ENCODE measurements around the gene COL25A1. TPM values are rescaled to one million over a fixed set of nuclear protein-coding genes. Genes with fewer than 3 reads are reported as not detected.

COL25A1 gene
- total RNA-seq, 1 experiment from 2014 or later, result not detected

- no peak overlapping the region for H3K4me3 ChIP-seq (replicated peaks in 1 of 2; ENCODE audit: low read depth in 1 of 2, low read length in 2 of 2)
- DNase-seq (ENCODE audit: low read depth, low spot score), result no peak
- 0 out of 2 replicates have a peak, but pooled peaks cover 6% of the 10 kb centered on the region for H3K27me3 ChIP-seq (ENCODE audit: insufficient read depth, low read length)
- no peaks in the 10 kb centered on the region for H3K4me1 ChIP-seq (ENCODE audit: control insufficient read depth in 1 of 2, insufficient read depth in 2 of 2, low read length in 2 of 2)
- no peaks in the 10 kb centered on the region for H3K9me2 ChIP-seq (ENCODE audit: insufficient read depth)
- H3K9me3 ChIP-seq (ENCODE audit: control insufficient read depth in 1 of 2, insufficient read depth in 1 of 2, low read depth in 1 of 2, low read length in 2 of 2), result no peaks in the 10 kb centered on the region
- no peaks in the 10 kb centered on the region for H3K36me3 ChIP-seq (ENCODE audit: control insufficient read depth in 1 of 2, insufficient read depth in 2 of 2, low read length in 2 of 2)
- no peaks in the 10 kb centered on the region for H3K79me2 ChIP-seq (ENCODE audit: insufficient read depth, low read length)
- no peak overlapping the region for H3K27ac ChIP-seq (ENCODE audit: low read depth, low read length)
- H4K20me1 ChIP-seq (ENCODE audit: insufficient read depth), result no peaks in the 10 kb centered on the region
- no peak overlapping the region for H3K9ac ChIP-seq (ENCODE audit: low read length)
- H3K4me2 ChIP-seq (ENCODE audit: low read length), result no peak overlapping the region
- ATAC-seq, result no peak
- H2AFZ ChIP-seq (ENCODE audit: low read depth, low read length, poor library complexity, severe bottlenecking), result no peak overlapping the region
- TF ChIP-seq SP1 (IDR thresholded peaks at IDR 0.05; ENCODE audit: low read depth) (no peak), ZFX (IDR thresholded peaks at IDR 0.05) (no peak)
- intact Hi-C loops (cut with micrococcal nuclease), result no loop called here
- CTCF ChIA-PET, result no interaction called here
- no TSS peak for BruUV-seq (replicated peaks)
- POLR2A ChIA-PET, result no interaction called here
- RAD21 ChIA-PET (ENCODE audit: low non-redundant PET in 1 of 2, low total read pairs in 2 of 2, uncharacterized antibody in 2 of 2, unreplicated experiment in 2 of 2), result no interaction called here
These were observed 68.9 kb downstream of the COL25A1 start for GRCh38 chr4:109233570-109233969.

GRCh38 chr4:109232681-109233080 is 69.8 kb downstream of the COL25A1 start:
- Histone ChIP-seq H3K27me3 (ENCODE audit: insufficient read depth, low read length) (0 out of 2 replicates have a peak, but pooled peaks cover 10% of the 10 kb centered on the region), H4K20me1 (ENCODE audit: insufficient read depth) (no peaks in the 10 kb centered on the region), H3K4me3 (replicated peaks in 1 of 2; ENCODE audit: low read depth in 1 of 2, low read length in 2 of 2) (no peak overlapping the region), H3K36me3 (ENCODE audit: control insufficient read depth in 1 of 2, insufficient read depth in 2 of 2, low read length in 2 of 2) (no peaks in the 10 kb centered on the region), H3K9me2 (ENCODE audit: insufficient read depth) (no peaks in the 10 kb centered on the region), H3K27ac (ENCODE audit: low read depth, low read length) (no peak overlapping the region), H2AFZ (ENCODE audit: low read depth, low read length, poor library complexity, severe bottlenecking) (no peak overlapping the region), H3K4me1 (ENCODE audit: control insufficient read depth in 1 of 2, insufficient read depth in 2 of 2, low read length in 2 of 2) (no peaks in the 10 kb centered on the region), H3K79me2 (ENCODE audit: insufficient read depth, low read length) (no peaks in the 10 kb centered on the region), H3K9me3 (ENCODE audit: control insufficient read depth in 1 of 2, insufficient read depth in 1 of 2, low read depth in 1 of 2, low read length in 2 of 2) (no peaks in the 10 kb centered on the region), H3K9ac (ENCODE audit: low read length) (no peak overlapping the region), H3K4me2 (ENCODE audit: low read length) (no peak overlapping the region)
- intact Hi-C loops (cut with micrococcal nuclease), result no loop called here
- no peak for TF ChIP-seq FOSL1 (IDR thresholded peaks at IDR 0.05; ENCODE audit: low read depth)
- no peak for TF ChIP-seq ELF1 (IDR thresholded peaks at IDR 0.05; ENCODE audit: borderline replicate concordance, low read depth)
- TF ChIP-seq, protein P1, sequence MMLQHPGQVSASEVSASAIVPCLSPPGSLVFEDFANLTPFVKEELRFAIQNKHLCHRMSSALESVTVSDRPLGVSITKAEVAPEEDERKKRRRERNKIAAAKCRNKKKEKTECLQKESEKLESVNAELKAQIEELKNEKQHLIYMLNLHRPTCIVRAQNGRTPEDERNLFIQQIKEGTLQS (IDR thresholded peaks at IDR 0.05), result no peak
- TF ChIP-seq ZNF274 (IDR thresholded peaks at IDR 0.05; ENCODE audit: low read depth, low read length), result no peak
- TF ChIP-seq, protein P2, sequence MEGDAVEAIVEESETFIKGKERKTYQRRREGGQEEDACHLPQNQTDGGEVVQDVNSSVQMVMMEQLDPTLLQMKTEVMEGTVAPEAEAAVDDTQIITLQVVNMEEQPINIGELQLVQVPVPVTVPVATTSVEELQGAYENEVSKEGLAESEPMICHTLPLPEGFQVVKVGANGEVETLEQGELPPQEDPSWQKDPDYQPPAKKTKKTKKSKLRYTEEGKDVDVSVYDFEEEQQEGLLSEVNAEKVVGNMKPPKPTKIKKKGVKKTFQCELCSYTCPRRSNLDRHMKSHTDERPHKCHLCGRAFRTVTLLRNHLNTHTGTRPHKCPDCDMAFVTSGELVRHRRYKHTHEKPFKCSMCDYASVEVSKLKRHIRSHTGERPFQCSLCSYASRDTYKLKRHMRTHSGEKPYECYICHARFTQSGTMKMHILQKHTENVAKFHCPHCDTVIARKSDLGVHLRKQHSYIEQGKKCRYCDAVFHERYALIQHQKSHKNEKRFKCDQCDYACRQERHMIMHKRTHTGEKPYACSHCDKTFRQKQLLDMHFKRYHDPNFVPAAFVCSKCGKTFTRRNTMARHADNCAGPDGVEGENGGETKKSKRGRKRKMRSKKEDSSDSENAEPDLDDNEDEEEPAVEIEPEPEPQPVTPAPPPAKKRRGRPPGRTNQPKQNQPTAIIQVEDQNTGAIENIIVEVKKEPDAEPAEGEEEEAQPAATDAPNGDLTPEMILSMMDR (IDR thresholded peaks at IDR 0.05 in 2 of 3, conservative IDR thresholded peaks at IDR 0.05 in 1 of 3; ENCODE audit: borderline replicate concordance in 1 of 3, insufficient read depth in 1 of 3, low read depth in 2 of 3, low read length in 2 of 3), result no peak
- no peak for TF ChIP-seq SP1 (IDR thresholded peaks at IDR 0.05; ENCODE audit: low read depth)
- TF ChIP-seq SRF (IDR thresholded peaks at IDR 0.05; ENCODE audit: low read depth), result no peak
- no peak for TF ChIP-seq EZH2phosphoT487 (IDR thresholded peaks at IDR 0.05; ENCODE audit: borderline replicate concordance)
- no peak for TF ChIP-seq TCF7L2 (IDR thresholded peaks at IDR 0.05; ENCODE audit: borderline replicate concordance, extremely low read depth, insufficient read depth, insufficient read length)
- no peak for TF ChIP-seq YY1 (IDR thresholded peaks at IDR 0.05; ENCODE audit: extremely low read depth, insufficient replicate concordance, low read depth, low read length)
- TF ChIP-seq ZBTB33 (IDR thresholded peaks at IDR 0.05; ENCODE audit: extremely low read depth, insufficient replicate concordance, low read length), result no peak
- TF ChIP-seq CBX3 (IDR thresholded peaks at IDR 0.05; ENCODE audit: low read depth), result no peak
- TF ChIP-seq POLR2A (IDR thresholded peaks at IDR 0.05; ENCODE audit: borderline replicate concordance, extremely low read depth, insufficient read depth, insufficient read length), result no peak
- TF ChIP-seq CEBPB (IDR thresholded peaks at IDR 0.05; ENCODE audit: low read depth), result no peak
- TF ChIP-seq EGR1 (IDR thresholded peaks at IDR 0.05; ENCODE audit: low read depth), result no peak
- ChIA-PET CTCF (no interaction called here), RAD21 (ENCODE audit: low non-redundant PET in 1 of 2, low total read pairs in 2 of 2, uncharacterized antibody in 2 of 2, unreplicated experiment in 2 of 2) (no interaction called here), POLR2A (no interaction called here)
- ATAC-seq, result no peak
- BruUV-seq (replicated peaks), result no TSS peak
- no peak for DNase-seq (ENCODE audit: low read depth, low spot score)
